A549 (cell line): ENCODE measurements around the gene MYOM1. TPM values are rescaled to one million over a fixed set of nuclear protein-coding genes. Genes with fewer than 3 reads are reported as not detected.

Experiments used
- ATAC-seq, 2 experiments: fragments of 200-7000 bp in 1 of 2; fragments of >200 bp in 1 of 2; cut with Nextera tagmentation in 1 of 2; cut with Tn5 transposase in 1 of 2; 3 replicates each; pipeline versions ENCODE4 v1.8.0 to v1.9.1; 2018 to 2020; ENCODE audit warnings: mild to moderate bottlenecking in 1 of 2, moderate library complexity in 1 of 2
- CTCF ChIA-PET: fragments of 300-600 bp; sonication (Branson Sonifier 250); formaldehyde crosslinking; extraction: SDS; loops from one replicate; lab custom pipeline; 2021; ENCODE audit warnings: antibody characterized with exemption, inconsistent platforms; lab: Yijun Ruan, JAX
- POLR2A ChIA-PET: fragments of 350-600 bp; formaldehyde crosslinking; extraction: SDS; loops from one replicate; lab custom pipeline; 2021; ENCODE audit warnings: antibody characterized with exemption, inconsistent platforms; lab: Yijun Ruan, JAX
- DNase-seq, 2 experiments: peaks; one replicate each; pipeline versions ENCODE4 v3.0.0 to v3.0.0-alpha.2; 2011 to 2016; ENCODE audit warnings: low read depth in 1 of 2, low spot score in 1 of 2
- FAIRE-seq: peaks from 2 replicates; lab custom pipeline; 2011; peaks lifted over from hg19 to GRCh38; lab: Jason Lieb, UNC
- H3K27ac ChIP-seq, 2 experiments: fragments of >200 bp; sonication (Bioruptor Twin); formaldehyde crosslinking; 3 replicates each; pipeline ENCODE4 v1.5.1; 2016 to 2017
- H3K4me1 ChIP-seq: fragments of >200 bp; sonication (Bioruptor Twin); formaldehyde crosslinking; 3 replicates; pipeline ENCODE4 v1.6.1; 2016
- H3K4me2 ChIP-seq: fragments of >200 bp; sonication (Bioruptor Twin); formaldehyde crosslinking; 3 replicates; pipeline ENCODE4 v1.6.1; 2016
- H3K4me3 ChIP-seq: fragments of >200 bp; sonication (Bioruptor Twin); formaldehyde crosslinking; 3 replicates; pipeline ENCODE4 v1.5.1; 2016
- H3K9me3 ChIP-seq: fragments of >200 bp; sonication (Bioruptor Twin); formaldehyde crosslinking; 3 replicates; pipeline ENCODE4 v1.6.1; 2016
- CEBPB ChIP-seq, 2 experiments: fragments of >200 bp in 1 of 2; sonication (Bioruptor Twin) in 1 of 2; formaldehyde crosslinking in 1 of 2; IDR thresholded peaks; 2 replicates each; pipeline ENCODE4 v1.6.1; 2012 to 2016
- GATA3 ChIP-seq: IDR thresholded peaks from 2 replicates; pipeline ENCODE4 v1.6.1; 2012; ENCODE audit warnings: borderline replicate concordance
- HEYL ChIP-seq: fragments of 250-450 bp; sonication (Bioruptor Pico); IDR thresholded peaks from 2 replicates; pipeline ENCODE4 v1.8.0; 2021; ENCODE audit warnings: mild to moderate bottlenecking, moderate library complexity
- HOXA7 ChIP-seq: fragments of 250-450 bp; sonication (Bioruptor Pico); IDR thresholded peaks from 2 replicates; pipeline ENCODE4 v1.5.0; 2020; ENCODE audit warnings: mild to moderate bottlenecking, moderate library complexity
- HOXB5 ChIP-seq: fragments of 250-450 bp; sonication (Bioruptor Pico); IDR thresholded peaks from 2 replicates; pipeline ENCODE4 v1.5.0; 2020; ENCODE audit warnings: mild to moderate bottlenecking, moderate library complexity
- JUN ChIP-seq, 2 experiments: fragments of >200 bp; sonication (Bioruptor Twin); formaldehyde crosslinking; IDR thresholded peaks; 2 replicates in 1 of 2; 3 replicates in 1 of 2; pipeline ENCODE4 v1.6.1; 2016 to 2017
- MAFK ChIP-seq: fragments of 450-650 bp; IDR thresholded peaks from 2 replicates; pipeline ENCODE4 v1.6.1; 2014; ENCODE audit not compliant: partially characterized antibody
- RAD21 ChIP-seq, 2 experiments: fragments of >200 bp in 1 of 2; sonication (Bioruptor Twin) in 1 of 2; formaldehyde crosslinking in 1 of 2; IDR thresholded peaks in 1 of 2; conservative IDR thresholded peaks in 1 of 2; 2 replicates in 1 of 2; 3 replicates in 1 of 2; pipeline ENCODE4 v1.6.1; 2012 to 2018; ENCODE audit warnings: inconsistent platforms in 1 of 2
- RARB ChIP-seq: fragments of 250-450 bp; sonication (Bioruptor Pico); IDR thresholded peaks from 2 replicates; pipeline ENCODE4 v1.8.0; 2021; ENCODE audit warnings: mild to moderate bottlenecking, moderate library complexity
- RNF2 ChIP-seq: fragments of 200-600 bp; sonication (generic); IDR thresholded peaks from 2 replicates; pipeline ENCODE4 v1.6.1; 2016; ENCODE audit warnings: low read depth, mild to moderate bottlenecking, antibody characterized with exemption, moderate library complexity, borderline replicate concordance
- SMC3 ChIP-seq: fragments of >200 bp; sonication (Bioruptor Twin); formaldehyde crosslinking; IDR thresholded peaks from 3 replicates; pipeline ENCODE4 v1.6.1; 2018; ENCODE audit warnings: inconsistent platforms
- SREBF2 ChIP-seq: fragments of 450-650 bp; IDR thresholded peaks from 2 replicates; pipeline ENCODE4 v1.6.1; 2014; ENCODE audit warnings: mild to moderate bottlenecking, moderate library complexity
- TFCP2L1 ChIP-seq: fragments of 250-450 bp; sonication (Bioruptor Pico); IDR thresholded peaks from 2 replicates; pipeline ENCODE4 v1.5.0; 2021; ENCODE audit warnings: mild to moderate bottlenecking
- TP53 ChIP-seq: fragments of 250-450 bp; sonication (Bioruptor Pico); IDR thresholded peaks from 2 replicates; pipeline ENCODE4 v1.5.0; 2021; ENCODE audit warnings: mild to moderate bottlenecking, moderate library complexity
- ZC3H11A ChIP-seq: fragments of 450-650 bp; IDR thresholded peaks from 2 replicates; pipeline ENCODE4 v1.6.1; 2014; ENCODE audit warnings: antibody characterized with exemption, mild to moderate bottlenecking
- ZSCAN20 ChIP-seq: fragments of 250-450 bp; sonication (Bioruptor Pico); IDR thresholded peaks from 2 replicates; pipeline ENCODE4 v1.8.0; 2022; ENCODE audit warnings: mild to moderate bottlenecking, moderate library complexity
- WGBS: methylation state at CpG from one replicate; pipeline ENCODE4 v1.1.6; 2017; ENCODE audit errors: missing lambda C conversion rate; 5-methylcytosine and 5-hydroxymethylcytosine counted together
- polyA plus RNA-seq, 4 experiments: library from polyadenylated mRNA; depleted of rRNA in 3 of 4; stranded (reverse); fragments of >200 nt; fragmentation: RNase III in 1 of 4; extraction: RNeasy Plus Mini Kit Qiagen cat#74134 plus additional on column Dnase treatment in 1 of 4; gene quantifications; 2 replicates in 3 of 4; 3 replicates in 1 of 4; pipeline ENCODE4 v1.2.3, GENCODE V29; 2011 to 2017
- TF ChIP-seq, protein P1 (sequence below): fragments of 150-350 bp; IDR thresholded peaks from 2 replicates; pipeline ENCODE4 v1.6.1; 2014; ENCODE audit warnings: low read depth, mild to moderate bottlenecking, low read length
- TF ChIP-seq, protein P2 (sequence below): IDR thresholded peaks from 2 replicates; pipeline ENCODE4 v1.6.1; 2012
- TF ChIP-seq, protein P3 (sequence below): fragments of 200-600 bp; sonication (generic); IDR thresholded peaks from 2 replicates; pipeline ENCODE4 v1.6.1; 2016; ENCODE audit warnings: antibody characterized with exemption, mild to moderate bottlenecking, moderate library complexity
- TF ChIP-seq, protein P4 (sequence below): fragments of 250-450 bp; sonication (Bioruptor Pico); IDR thresholded peaks from 2 replicates; pipeline ENCODE4 v1.5.0; 2020; ENCODE audit warnings: low read depth, mild to moderate bottlenecking, moderate library complexity
- TF ChIP-seq, protein P5 (sequence below): fragments of >200 bp; sonication (Bioruptor Twin); formaldehyde crosslinking; IDR thresholded peaks from 3 replicates; pipeline ENCODE4 v1.6.1; 2016
- TF ChIP-seq, protein P6 (sequence below): IDR thresholded peaks from 2 replicates; pipeline ENCODE4 v1.6.1; 2012; ENCODE audit warnings: low read depth, borderline replicate concordance

The MYOM1 gene
- polyA plus RNA-seq, 2 of the 4 experiments (the other 2 are of a cell fraction), result 0.18 to 0.30 TPM

DNA sequence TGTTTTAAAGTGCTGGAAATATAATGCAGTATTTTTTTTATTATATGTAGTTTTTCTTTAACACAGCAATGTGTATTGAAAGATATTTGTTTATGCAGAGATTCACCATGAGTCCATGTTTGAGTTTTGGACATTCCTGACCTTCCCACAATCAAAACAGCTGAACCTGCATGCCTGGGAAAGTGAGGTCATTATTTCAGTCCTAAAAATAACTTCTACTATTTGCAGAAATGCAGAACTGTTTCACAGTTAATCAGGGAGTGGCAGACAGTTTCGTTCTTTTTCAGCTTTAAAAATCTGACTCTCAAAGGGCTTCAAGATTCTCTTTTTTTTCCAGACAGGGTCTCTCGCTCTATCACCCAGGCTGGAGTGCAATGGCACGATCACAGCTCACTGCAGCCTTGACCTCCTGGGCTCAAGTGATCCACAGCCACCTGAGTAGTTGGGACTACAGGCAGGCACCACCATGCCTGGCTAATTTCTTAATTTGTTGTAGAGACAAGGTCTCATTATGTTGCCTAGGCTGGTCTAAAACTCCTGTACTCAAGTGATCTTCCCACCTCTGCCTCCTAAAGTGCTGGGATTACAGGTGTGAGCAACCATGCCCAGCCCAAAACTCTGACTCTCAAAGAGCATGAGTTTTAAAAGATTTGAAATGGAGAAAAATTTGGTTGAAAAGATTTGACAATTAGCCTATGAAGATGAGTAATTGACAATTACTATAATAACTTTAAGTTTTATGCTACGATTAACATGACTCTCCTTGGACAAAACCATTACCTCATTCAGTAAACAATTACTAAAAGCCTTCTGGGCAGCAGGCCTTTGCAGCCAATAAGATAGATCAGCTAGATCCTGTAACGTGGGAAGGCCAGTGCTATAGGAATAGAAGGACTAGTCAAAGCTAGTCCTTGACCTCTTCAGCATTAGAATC, 37.2 kb upstream of the MYOM1 start:
- no peak for ATAC-seq
- ChIA-PET CTCF (interaction anchor here (1.0 kb wide), 1 partner anchor 11 kb away, joined by 3 read pairs; no protein-coding TSS in a partner anchor), POLR2A (no interaction called here)
- H3K4me2 ChIP-seq, result peak overlapping the region; percentile 49; the same call in 2 of the 3 replicates
- no peaks in the 10 kb centered on the region for H3K9me3 ChIP-seq
- no peak overlapping the region for H3K4me3 ChIP-seq
- H3K27ac ChIP-seq, result peak overlapping the region; percentile 28 to 37; a peak in 3 of 6 replicates
- DNase-seq, result peak in 1 of 2 experiments; percentile 36
- H3K4me1 ChIP-seq, result peaks cover 38% of the 10 kb centered on the region
- no peak for FAIRE-seq
- no peak for TF ChIP-seq HOXA7 (CRISPR knock-in tag)
- TF ChIP-seq, protein P1, sequence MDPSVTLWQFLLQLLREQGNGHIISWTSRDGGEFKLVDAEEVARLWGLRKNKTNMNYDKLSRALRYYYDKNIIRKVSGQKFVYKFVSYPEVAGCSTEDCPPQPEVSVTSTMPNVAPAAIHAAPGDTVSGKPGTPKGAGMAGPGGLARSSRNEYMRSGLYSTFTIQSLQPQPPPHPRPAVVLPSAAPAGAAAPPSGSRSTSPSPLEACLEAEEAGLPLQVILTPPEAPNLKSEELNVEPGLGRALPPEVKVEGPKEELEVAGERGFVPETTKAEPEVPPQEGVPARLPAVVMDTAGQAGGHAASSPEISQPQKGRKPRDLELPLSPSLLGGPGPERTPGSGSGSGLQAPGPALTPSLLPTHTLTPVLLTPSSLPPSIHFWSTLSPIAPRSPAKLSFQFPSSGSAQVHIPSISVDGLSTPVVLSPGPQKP, result no peak
- no peak for TF ChIP-seq ZSCAN20 (CRISPR knock-in tag)
- TF ChIP-seq TFCP2L1 (CRISPR knock-in tag), result no peak
- TF ChIP-seq RNF2, result no peak
- TF ChIP-seq, protein P2, sequence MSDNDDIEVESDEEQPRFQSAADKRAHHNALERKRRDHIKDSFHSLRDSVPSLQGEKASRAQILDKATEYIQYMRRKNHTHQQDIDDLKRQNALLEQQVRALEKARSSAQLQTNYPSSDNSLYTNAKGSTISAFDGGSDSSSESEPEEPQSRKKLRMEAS, result no peak
- TF ChIP-seq, protein P3, sequence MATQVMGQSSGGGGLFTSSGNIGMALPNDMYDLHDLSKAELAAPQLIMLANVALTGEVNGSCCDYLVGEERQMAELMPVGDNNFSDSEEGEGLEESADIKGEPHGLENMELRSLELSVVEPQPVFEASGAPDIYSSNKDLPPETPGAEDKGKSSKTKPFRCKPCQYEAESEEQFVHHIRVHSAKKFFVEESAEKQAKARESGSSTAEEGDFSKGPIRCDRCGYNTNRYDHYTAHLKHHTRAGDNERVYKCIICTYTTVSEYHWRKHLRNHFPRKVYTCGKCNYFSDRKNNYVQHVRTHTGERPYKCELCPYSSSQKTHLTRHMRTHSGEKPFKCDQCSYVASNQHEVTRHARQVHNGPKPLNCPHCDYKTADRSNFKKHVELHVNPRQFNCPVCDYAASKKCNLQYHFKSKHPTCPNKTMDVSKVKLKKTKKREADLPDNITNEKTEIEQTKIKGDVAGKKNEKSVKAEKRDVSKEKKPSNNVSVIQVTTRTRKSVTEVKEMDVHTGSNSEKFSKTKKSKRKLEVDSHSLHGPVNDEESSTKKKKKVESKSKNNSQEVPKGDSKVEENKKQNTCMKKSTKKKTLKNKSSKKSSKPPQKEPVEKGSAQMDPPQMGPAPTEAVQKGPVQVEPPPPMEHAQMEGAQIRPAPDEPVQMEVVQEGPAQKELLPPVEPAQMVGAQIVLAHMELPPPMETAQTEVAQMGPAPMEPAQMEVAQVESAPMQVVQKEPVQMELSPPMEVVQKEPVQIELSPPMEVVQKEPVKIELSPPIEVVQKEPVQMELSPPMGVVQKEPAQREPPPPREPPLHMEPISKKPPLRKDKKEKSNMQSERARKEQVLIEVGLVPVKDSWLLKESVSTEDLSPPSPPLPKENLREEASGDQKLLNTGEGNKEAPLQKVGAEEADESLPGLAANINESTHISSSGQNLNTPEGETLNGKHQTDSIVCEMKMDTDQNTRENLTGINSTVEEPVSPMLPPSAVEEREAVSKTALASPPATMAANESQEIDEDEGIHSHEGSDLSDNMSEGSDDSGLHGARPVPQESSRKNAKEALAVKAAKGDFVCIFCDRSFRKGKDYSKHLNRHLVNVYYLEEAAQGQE, result no peak
- TF ChIP-seq CEBPB (IDR thresholded peaks at IDR 0.05), result no peak
- TF ChIP-seq SMC3, result no peak
- TF ChIP-seq JUN (IDR thresholded peaks at IDR 0.05), result no peak
- TF ChIP-seq, all 56 proteins: peak for 0
- WGBS, result 48% methylated on average over 5 of the region's 5 CpGs

DNA sequence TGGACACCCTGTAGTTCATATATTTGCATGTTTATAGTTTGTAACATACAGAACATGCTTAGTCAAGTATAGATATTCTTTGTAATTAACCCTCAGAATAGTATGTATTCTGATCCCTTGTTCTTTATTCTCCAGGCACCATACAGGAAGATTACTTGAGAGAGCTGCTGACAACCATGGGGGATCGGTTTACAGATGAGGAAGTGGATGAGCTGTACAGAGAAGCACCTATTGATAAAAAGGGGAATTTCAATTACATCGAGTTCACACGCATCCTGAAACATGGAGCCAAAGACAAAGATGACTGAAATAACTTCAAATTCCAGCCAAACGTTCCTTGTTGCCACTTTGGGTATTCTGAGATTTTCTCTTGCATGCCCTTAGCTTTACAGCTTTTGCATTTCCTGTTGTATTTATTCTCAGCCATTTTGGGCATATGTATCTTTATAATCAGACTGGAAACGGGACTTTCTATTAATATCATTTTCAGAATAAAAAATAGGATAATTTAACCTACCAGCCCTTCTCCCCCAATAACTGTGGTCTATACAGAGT, 35.9 kb upstream of the MYOM1 start:
- Histone ChIP-seq H3K9me3 (no peaks in the 10 kb centered on the region), H3K27ac (no peak overlapping the region), H3K4me1 (peaks cover 51% of the 10 kb centered on the region), H3K4me3 (no peak overlapping the region), H3K4me2 (no peak overlapping the region; the same call in 2 of the 3 replicates)
- DNase-seq (no peak), FAIRE-seq (no peak), ATAC-seq (no peak)
- POLR2A ChIA-PET, result no interaction called here
- WGBS, result 82% methylated on average over 5 of the region's 5 CpGs
- CTCF ChIA-PET, result interaction anchor here (1.8 kb wide), 1 partner anchor 338 kb away, joined by 7 read pairs; no protein-coding TSS in a partner anchor
- no peak for TF ChIP-seq JUN (IDR thresholded peaks at IDR 0.05)
- no peak for TF ChIP-seq MAFK
- no peak for TF ChIP-seq GATA3
- no peak for TF ChIP-seq RARB (CRISPR knock-in tag)
- TF ChIP-seq RNF2, result no peak
- no peak for TF ChIP-seq ZC3H11A
- TF ChIP-seq SREBF2, result no peak
- TF ChIP-seq HEYL (CRISPR knock-in tag), result no peak
- no peak for TF ChIP-seq TP53
- TF ChIP-seq HOXB5 (CRISPR knock-in tag), result no peak
- TF ChIP-seq RAD21 (conservative IDR thresholded peaks at IDR 0.05 in 1 of 2, IDR thresholded peaks at IDR 0.05 in 1 of 2), result no peak
- TF ChIP-seq, protein P4, sequence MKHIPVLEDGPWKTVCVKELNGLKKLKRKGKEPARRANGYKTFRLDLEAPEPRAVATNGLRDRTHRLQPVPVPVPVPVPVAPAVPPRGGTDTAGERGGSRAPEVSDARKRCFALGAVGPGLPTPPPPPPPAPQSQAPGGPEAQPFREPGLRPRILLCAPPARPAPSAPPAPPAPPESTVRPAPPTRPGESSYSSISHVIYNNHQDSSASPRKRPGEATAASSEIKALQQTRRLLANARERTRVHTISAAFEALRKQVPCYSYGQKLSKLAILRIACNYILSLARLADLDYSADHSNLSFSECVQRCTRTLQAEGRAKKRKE (CRISPR knock-in tag), result no peak
- TF ChIP-seq, protein P5, sequence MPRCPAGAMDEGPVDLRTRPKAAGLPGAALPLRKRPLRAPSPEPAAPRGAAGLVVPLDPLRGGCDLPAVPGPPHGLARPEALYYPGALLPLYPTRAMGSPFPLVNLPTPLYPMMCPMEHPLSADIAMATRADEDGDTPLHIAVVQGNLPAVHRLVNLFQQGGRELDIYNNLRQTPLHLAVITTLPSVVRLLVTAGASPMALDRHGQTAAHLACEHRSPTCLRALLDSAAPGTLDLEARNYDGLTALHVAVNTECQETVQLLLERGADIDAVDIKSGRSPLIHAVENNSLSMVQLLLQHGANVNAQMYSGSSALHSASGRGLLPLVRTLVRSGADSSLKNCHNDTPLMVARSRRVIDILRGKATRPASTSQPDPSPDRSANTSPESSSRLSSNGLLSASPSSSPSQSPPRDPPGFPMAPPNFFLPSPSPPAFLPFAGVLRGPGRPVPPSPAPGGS, result no peak
- TF ChIP-seq, protein P3, result no peak
- TF ChIP-seq, protein P6, sequence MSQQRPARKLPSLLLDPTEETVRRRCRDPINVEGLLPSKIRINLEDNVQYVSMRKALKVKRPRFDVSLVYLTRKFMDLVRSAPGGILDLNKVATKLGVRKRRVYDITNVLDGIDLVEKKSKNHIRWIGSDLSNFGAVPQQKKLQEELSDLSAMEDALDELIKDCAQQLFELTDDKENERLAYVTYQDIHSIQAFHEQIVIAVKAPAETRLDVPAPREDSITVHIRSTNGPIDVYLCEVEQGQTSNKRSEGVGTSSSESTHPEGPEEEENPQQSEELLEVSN, result no peak
